ENCODE results near the gene NEMP1.
"Not testable (repeated sequence)": the region's sequence is repeated elsewhere in the genome, so short reads cannot be mapped to it uniquely, and the experiment has no call there.

Gene NEMP1

DNA sequence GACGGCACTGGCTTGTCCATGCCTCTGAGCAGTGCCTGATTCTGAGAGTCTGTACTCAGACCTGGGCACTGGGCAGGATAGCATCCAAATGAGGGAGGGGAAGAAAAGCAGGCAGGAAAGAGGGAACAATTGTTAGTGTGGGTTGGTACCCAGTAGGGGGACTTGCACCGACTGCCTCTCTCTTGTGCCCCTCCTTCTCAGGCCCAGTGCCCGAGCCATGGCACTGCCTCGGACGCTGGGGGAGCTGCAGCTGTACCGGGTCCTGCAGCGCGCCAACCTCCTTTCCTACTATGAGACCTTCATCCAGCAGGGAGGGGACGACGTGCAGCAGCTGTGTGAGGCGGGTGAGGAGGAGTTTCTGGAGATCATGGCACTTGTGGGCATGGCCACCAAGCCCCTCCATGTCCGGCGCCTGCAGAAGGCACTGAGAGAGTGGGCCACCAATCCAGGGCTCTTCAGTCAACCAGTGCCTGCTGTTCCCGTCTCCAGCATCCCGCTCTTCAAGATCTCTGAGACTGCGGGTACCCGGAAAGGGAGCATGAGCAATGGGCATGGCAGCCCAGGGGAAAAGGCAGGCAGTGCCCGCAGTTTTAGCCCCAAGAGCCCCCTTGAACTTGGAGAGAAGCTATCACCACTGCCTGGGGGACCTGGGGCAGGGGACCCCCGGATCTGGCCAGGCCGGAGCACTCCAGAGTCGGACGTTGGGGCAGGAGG is 12.5 kb upstream of the NEMP1 start:
- DNase-seq: no peak

GRCh38 chr12:57090490-57090889 is 11.9 kb upstream of the NEMP1 start:
- no peak for DNase-seq

DNA sequence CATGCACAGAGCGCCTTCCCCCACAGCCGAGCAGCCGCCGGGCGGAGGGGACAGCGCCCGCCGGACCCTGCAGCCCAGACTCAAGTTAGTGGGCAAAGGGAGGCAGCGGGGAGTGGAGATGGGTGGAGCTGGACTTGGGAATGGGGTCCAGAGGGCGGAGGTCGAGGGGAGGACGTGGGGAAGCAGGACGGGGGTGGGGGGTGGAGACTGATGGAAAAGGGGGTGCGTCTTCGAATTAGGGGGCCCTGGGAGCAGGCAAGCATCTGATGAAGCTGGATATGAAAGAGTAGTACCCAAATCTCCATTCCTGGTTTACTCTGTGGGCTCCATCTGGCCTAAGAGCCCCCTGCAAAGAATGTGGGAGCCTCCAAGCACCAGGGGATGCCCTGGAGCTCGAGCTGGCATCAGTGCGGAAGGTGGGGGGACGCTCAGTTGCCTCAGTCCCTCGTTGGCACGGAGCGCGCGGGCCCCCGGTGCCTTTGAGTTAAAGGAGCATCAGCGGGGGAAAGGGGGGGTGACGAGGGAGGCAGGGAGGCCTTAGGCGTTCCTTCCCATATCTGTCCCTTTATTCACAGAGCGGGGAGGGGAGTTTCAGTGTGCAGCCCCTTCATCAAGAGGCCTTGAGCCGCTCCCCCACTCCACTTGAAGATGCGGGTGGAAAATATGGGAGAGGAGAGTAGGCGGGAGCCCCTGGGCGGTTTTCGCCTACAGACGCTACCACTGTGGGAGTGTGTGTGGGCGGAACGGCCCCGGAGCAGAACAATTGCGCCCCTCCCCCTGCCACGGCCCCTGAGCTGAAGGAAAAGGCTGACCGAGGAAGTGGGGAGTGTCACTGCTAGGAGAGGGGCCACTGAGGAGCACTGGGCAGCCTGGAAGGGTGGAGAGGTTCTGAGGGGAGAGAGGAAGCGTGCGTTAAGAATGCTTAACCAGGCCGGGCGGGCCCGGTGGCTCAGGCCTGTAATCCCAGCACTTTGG is 11.0 kb upstream of the NEMP1 start:
- no peak for DNase-seq

DNA sequence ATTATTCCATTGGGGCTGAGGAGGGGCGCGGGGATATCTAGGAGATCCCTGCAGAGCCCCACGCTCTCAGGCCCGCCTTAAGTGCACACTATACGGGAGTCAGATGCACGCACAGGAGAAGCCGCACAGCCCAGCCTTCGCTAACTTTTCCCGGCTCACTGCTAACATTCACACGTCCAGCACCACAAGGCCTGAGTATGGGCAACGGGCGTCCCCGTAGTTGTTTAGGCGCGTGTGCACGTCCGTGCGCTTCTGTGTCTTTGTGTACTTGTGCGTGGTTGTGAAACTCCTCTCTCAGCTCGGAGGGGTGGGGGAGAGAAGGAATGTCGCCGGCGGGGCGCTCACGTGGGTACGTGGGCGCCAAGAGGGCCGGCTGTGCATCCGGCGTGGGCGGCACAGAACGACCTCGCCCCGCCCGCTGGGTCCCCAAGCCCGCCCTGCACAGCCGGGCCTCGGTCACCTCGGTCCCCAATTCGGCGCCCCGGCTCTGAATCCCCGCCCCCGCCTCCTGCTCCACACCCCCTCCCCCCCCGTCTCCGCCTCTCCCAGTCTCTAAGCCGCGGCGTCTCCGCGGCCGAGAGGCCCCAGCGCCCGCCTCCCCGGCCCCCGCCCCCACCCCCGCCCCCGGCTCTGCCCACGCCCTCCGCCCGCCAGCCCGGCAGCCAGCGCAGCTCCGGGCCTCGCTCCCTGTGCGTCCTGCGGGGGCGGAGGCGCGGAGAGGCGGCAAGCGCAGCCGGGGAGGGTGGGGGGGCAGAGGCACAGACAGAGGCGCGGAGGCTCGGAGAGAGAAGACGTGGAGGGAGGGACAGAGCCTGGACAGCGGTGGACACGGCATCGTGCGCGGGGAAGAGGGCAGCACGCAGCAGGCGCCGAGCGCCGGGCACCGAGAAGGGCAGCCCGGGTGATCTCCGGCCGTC is 10.0 kb upstream of the NEMP1 start, which contains the start of gene NAB2:
Gene NAB2 (plus strand): TSS at position 761 of the 917 bp plus-strand sequence. CDS start 158 bp downstream, outside the sequence.
- DNase-seq: no peak

GRCh38 chr12:57087691-57088353 is 9.2 kb upstream of the NEMP1 start:
- no peak for DNase-seq

DNA sequence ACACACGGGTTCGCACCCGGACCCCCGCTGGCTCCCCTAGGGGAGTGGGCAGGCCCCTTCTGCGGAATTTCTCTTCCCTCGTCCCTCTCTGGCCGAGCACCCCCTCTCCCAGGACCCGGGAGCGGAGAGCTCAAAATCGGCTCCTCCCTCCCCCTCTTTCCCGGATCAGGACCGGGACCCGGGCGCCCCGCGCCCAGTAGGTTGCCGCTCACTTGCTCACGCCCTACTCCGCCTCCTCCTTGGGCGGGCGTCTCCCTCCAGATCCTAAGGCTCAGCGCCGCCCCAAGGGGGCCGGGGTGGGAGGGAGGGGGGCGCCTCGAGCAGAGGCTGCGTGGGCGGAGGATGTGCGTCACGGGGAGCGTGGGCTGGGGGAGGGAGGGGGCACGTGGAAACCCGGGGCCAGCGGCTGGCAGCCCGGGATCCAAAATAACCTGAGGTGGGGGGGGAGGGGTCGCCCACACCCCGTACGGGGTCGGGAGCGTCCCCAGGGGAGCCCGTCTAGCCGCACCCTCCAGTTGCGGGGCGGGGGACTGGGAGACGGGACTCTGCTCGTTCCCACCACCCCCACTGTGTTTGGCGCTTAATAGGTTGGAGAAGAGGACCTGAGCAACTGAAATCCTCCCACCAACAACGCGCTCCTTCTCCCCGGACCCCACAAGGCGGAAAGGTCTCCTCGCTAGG is 8.6 kb upstream of the NEMP1 start:
- DNase-seq: no peak

GRCh38 chr12:57086493-57087009 is 8.0 kb upstream of the NEMP1 start:
- DNase-seq: no peak

DNA sequence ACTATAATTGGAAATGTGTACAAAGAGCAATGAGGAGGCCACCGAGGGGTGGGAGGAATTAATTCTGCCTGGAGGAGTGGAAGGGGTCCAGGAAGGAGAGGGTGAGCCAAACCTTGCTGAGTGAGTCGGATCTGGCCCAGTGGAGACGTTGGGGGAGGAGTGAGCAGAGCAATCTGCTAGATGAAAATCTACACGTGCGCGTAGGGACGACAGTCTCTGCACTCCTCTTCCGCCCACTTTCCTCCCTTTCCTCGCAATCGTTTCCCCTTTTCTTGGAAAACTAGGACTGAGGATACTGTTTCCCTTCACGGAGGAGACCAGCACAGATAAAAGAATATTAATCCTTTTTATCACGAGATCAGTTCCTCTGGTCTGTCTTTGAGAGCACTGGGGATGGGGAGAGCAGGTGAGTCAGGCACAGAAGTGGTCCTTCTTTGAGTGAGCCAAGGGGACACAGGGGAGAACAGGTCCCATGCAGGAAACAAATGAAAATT is 7.5 kb upstream of the NEMP1 start:
- DNase-seq: no peak

DNA sequence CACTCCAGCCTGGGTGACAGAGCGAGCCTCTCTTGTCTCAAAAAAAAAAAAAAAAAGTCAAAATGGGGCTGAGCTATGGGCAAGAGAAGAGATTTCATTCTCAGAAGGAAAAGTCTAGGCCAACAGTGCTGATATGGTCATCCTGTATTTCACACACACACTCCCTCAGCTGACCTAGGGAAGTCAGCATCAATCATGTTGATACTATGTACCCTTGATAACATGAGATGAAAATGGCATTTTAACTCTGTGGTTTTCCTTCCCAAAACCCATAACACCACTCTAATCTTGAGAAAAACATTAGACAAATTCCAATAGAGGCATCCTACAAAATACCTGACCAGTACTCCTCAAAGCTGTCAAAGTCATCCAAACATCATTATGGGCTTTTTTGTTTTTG is 2.3 kb upstream of the NEMP1 start:
- no peak for DNase-seq

- DNase-seq: no peak
Observed at GRCh38 chr12:57079821-57080220, 1.2 kb upstream of the NEMP1 start.

DNA sequence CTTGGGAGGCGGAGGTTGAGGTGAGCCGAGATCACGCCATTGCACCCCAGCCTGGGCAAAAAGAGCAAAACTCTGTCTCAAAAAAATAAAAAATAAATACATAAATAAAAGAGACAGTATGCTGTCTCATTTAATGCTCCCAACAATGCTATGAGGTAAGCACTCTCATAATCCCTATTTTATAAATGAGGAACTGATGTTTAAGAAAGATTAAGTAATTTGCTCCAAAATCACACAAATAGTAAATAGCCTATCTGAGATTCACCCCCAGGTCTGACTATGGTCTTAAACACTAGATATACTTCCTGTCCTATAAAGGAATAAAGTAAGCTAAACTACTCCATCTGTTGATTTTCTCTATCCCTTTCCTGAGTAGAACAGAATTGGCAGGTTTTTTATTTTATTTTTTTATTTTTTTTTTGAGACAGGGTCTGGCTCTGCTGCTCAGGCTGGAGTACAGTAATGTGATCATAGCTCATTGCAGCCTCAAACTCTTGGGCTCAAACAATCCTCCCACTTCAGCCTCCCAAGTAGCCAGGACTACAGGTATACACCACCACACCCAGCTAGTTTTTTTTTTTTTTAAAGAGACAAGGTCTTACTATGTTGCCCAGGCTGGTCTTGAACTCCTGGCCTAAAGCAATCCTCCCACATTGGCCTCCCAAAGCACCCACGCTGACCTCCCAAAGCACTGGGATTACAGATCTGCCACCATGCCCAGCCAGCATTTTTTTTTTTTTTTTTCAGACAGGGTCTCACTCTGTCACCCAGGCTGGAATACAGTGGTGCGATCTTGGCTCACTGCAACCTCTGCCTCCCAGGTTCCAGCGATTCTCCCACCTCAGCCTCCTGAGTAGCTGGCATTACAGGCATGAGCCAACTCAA is 4.8 kb downstream of the NEMP1 start:
- not testable (repeated sequence) for DNase-seq

GRCh38 chr12:57072661-57073060 is 5.9 kb downstream of the NEMP1 start:
- no peak for DNase-seq

GRCh38 chr12:57069523-57069922 is 9.1 kb downstream of the NEMP1 start:
- DNase-seq: peak; percentile 39

- no peak for DNase-seq
Observed at GRCh38 chr12:57066245-57066644, 12.3 kb downstream of the NEMP1 start.

DNA sequence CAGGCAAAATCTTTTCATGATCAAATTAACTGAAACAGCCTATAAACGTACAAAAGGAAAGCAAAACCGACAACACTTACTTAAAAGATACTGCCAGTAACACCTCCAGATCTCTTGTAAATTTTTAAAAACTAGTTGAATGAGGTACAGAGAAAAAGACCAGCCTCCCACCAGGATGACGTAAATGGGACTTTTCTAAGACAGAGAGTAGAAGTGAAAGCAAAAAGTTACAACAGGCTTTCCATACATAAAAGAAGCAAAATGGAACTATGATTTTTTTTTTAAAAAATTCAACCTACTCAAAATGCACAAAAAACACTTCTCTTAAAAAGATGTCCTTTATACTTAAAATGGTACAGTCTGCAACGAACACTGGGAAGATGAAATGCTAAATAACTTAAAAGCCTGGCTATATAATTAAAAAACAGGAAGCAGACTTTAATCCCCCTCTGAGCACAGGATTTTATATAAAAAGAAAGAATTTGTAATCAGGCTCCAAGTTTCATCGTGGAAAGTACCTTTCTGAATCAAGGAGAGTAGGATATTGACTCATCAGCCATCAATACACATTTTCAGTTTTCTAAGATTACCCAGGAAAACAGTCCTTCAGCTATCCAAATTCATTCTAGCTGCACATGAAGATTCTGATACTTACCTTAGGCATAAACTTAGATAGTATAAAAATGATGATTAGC is 14.5 kb downstream of the NEMP1 start:
- no peak for DNase-seq

GRCh38 chr12:57058454-57058853 is 20.1 kb downstream of the NEMP1 start:
- no peak for DNase-seq

GRCh38 chr12:57057067-57057751 is 21.4 kb downstream of the NEMP1 start:
- DNase-seq: no peak

- no peak for DNase-seq
Observed at GRCh38 chr12:57055824-57056223, 22.8 kb downstream of the NEMP1 start.

DNA sequence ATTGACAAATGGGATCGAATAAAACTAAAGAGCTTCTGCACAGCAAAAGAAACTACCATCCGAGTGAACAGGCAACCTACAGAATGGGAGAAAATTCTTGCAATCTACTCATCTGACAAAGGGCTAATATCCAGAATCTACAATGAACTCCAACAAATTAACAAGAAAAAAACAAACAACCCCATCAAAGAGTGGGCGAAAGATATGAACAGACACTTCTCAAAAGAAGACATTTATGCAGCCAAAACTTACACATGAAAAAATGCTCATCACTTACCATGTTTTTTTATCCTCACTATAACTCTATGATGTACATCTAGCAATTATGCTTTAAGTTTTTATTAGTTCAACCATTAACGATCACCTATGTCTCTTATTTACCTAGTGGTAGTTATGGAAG is 24.7 kb downstream of the NEMP1 start:
- not testable (repeated sequence) for DNase-seq
